ENCODE measurements around the gene FOXJ2.

GRCh38 chr12:8031872-8032241 lies 659 bp upstream of the FOXJ2 start:
- TF ChIP-seq CTCF (IDR thresholded peaks at IDR 0.05; ENCODE audit: low read length) (no peak), EZH2 (optimal IDR thresholded peaks at IDR 0.05; ENCODE audit: low read depth, low read length) (no peak), EZH2phosphoT487 (IDR thresholded peaks at IDR 0.05; ENCODE audit: low read length) (no peak)
